Measurements from ENCODE around the gene DCAF15.
"Not testable (repeated sequence)": the region's sequence is repeated elsewhere in the genome, so short reads cannot be mapped to it uniquely, and the experiment has no call there.

DCAF15 gene

GRCh38 chr19:13959962-13960862 lies 7.9 kb downstream of the DCAF15 start:
- no peaks in the 10 kb centered on the region for H3K4me1 Mint-ChIP-seq
- ATAC-seq (peak; percentile 5), DNase-seq (peak; percentile 32)
- H3K36me3 Mint-ChIP-seq (ENCODE audit: low read depth), result peaks cover 17% of the 10 kb centered on the region
- H3K27me3 Mint-ChIP-seq, result no peaks in the 10 kb centered on the region
- no peaks in the 10 kb centered on the region for H3K9me3 Mint-ChIP-seq
- no peak overlapping the region for H3K4me3 Mint-ChIP-seq
- no peak overlapping the region for H3K27ac Mint-ChIP-seq

- H3K36me3 Mint-ChIP-seq (ENCODE audit: low read depth), result peaks cover 15% of the 10 kb centered on the region
- DNase-seq (no peak), ATAC-seq (no peak)
- no peaks in the 10 kb centered on the region for H3K9me3 Mint-ChIP-seq
- H3K27ac Mint-ChIP-seq, result no peak overlapping the region
- H3K27me3 Mint-ChIP-seq, result no peaks in the 10 kb centered on the region
- H3K4me3 Mint-ChIP-seq, result no peak overlapping the region
- H3K4me1 Mint-ChIP-seq, result no peaks in the 10 kb centered on the region
Measured at GRCh38 chr19:13960863-13961784, 8.8 kb downstream of the DCAF15 start.

- Mint-ChIP-seq H3K27ac (no peak overlapping the region), H3K36me3 (ENCODE audit: low read depth) (peaks cover 13% of the 10 kb centered on the region)
- no peak for ATAC-seq
Measured at GRCh38 chr19:13961826-13962698, 9.8 kb downstream of the DCAF15 start.

GRCh38 chr19:13962699-13963602 lies 10.6 kb downstream of the DCAF15 start:
- H3K4me1 Mint-ChIP-seq, result no peaks in the 10 kb centered on the region
- no peaks in the 10 kb centered on the region for H3K27me3 Mint-ChIP-seq
- H3K9me3 Mint-ChIP-seq, result no peaks in the 10 kb centered on the region
- DNase-seq (no peak), ATAC-seq (no peak)
- H3K4me3 Mint-ChIP-seq, result no peak overlapping the region
- H3K36me3 Mint-ChIP-seq (ENCODE audit: low read depth), result peaks cover 13% of the 10 kb centered on the region
- no peak overlapping the region for H3K27ac Mint-ChIP-seq

More at GRCh38 chr19:13961826-13962698, 9.8 kb downstream of the DCAF15 start:
- Mint-ChIP-seq H3K27me3 (no peaks in the 10 kb centered on the region), H3K9me3 (no peaks in the 10 kb centered on the region), H3K4me3 (no peak overlapping the region), H3K4me1 (no peaks in the 10 kb centered on the region)
- no peak for DNase-seq

GRCh38 chr19:13963603-13964105 lies 11.3 kb downstream of the DCAF15 start:
- no peak overlapping the region for H3K27ac Mint-ChIP-seq
- H3K9me3 Mint-ChIP-seq, result no peaks in the 10 kb centered on the region
- peaks cover 11% of the 10 kb centered on the region for H3K36me3 Mint-ChIP-seq (ENCODE audit: low read depth)
- no peaks in the 10 kb centered on the region for H3K27me3 Mint-ChIP-seq
- H3K4me1 Mint-ChIP-seq, result no peaks in the 10 kb centered on the region
- ATAC-seq, result no peak
- DNase-seq, result no peak
- no peak overlapping the region for H3K4me3 Mint-ChIP-seq

- no peak for DNase-seq
- H3K4me3 Mint-ChIP-seq, result no peak overlapping the region
- ATAC-seq, result no peak
- peaks cover 17% of the 10 kb centered on the region for H3K36me3 Mint-ChIP-seq (ENCODE audit: low read depth)
- no peaks in the 10 kb centered on the region for H3K4me1 Mint-ChIP-seq
- no peaks in the 10 kb centered on the region for H3K9me3 Mint-ChIP-seq
- H3K27ac Mint-ChIP-seq, result peak overlapping the region; percentile 48
- no peaks in the 10 kb centered on the region for H3K27me3 Mint-ChIP-seq
Measured at GRCh38 chr19:13964776-13965175, 12.5 kb downstream of the DCAF15 start.

GRCh38 chr19:13965377-13965896 lies 13.1 kb downstream of the DCAF15 start:
- no peaks in the 10 kb centered on the region for H3K4me1 Mint-ChIP-seq
- ATAC-seq, result no peak
- H3K36me3 Mint-ChIP-seq (ENCODE audit: low read depth), result peaks cover 17% of the 10 kb centered on the region

GRCh38 chr19:13965926-13966683 lies 13.8 kb downstream of the DCAF15 start:
- Mint-ChIP-seq H3K4me3 (no peak overlapping the region), H3K36me3 (ENCODE audit: low read depth) (peaks cover 15% of the 10 kb centered on the region), H3K27me3 (no peaks in the 10 kb centered on the region), H3K27ac (no peak overlapping the region), H3K4me1 (no peaks in the 10 kb centered on the region), H3K9me3 (no peaks in the 10 kb centered on the region)
- no peak for DNase-seq
- no peak for ATAC-seq

More at GRCh38 chr19:13965377-13965896, 13.1 kb downstream of the DCAF15 start:
- no peak overlapping the region for H3K27ac Mint-ChIP-seq
- H3K4me3 Mint-ChIP-seq, result no peak overlapping the region
- no peaks in the 10 kb centered on the region for H3K9me3 Mint-ChIP-seq
- no peaks in the 10 kb centered on the region for H3K27me3 Mint-ChIP-seq
- DNase-seq, result no peak

GRCh38 chr19:13966684-13967128 lies 14.4 kb downstream of the DCAF15 start:
- Mint-ChIP-seq H3K27me3 (no peaks in the 10 kb centered on the region), H3K4me1 (no peaks in the 10 kb centered on the region), H3K27ac (no peak overlapping the region), H3K36me3 (ENCODE audit: low read depth) (peaks cover 12% of the 10 kb centered on the region), H3K4me3 (no peak overlapping the region), H3K9me3 (no peaks in the 10 kb centered on the region)
- no peak for ATAC-seq
- DNase-seq, result no peak

- H3K4me3 Mint-ChIP-seq, ATAC-seq, H3K27ac Mint-ChIP-seq, H3K27me3 Mint-ChIP-seq, H3K4me1 Mint-ChIP-seq, H3K9me3 Mint-ChIP-seq, DNase-seq: not testable (repeated sequence)
- peaks cover 12% of the 10 kb centered on the region for H3K36me3 Mint-ChIP-seq (ENCODE audit: low read depth)
Measured at GRCh38 chr19:13967206-13967605, 14.9 kb downstream of the DCAF15 start.

- Mint-ChIP-seq H3K4me1 (no peaks in the 10 kb centered on the region), H3K36me3 (ENCODE audit: low read depth) (peaks cover 12% of the 10 kb centered on the region), H3K4me3 (no peak overlapping the region), H3K27ac (no peak overlapping the region), H3K9me3 (no peaks in the 10 kb centered on the region), H3K27me3 (no peaks in the 10 kb centered on the region)
- no peak for ATAC-seq
- no peak for DNase-seq
Measured at GRCh38 chr19:13968383-13968935, 16.1 kb downstream of the DCAF15 start.

GRCh38 chr19:13968999-13969398 lies 16.7 kb downstream of the DCAF15 start:
- no peak overlapping the region for H3K4me3 Mint-ChIP-seq
- H3K36me3 Mint-ChIP-seq (ENCODE audit: low read depth), result peaks cover 13% of the 10 kb centered on the region
- peaks cover 2% of the 10 kb centered on the region for H3K4me1 Mint-ChIP-seq
- ATAC-seq (no peak), DNase-seq (no peak)
- H3K27me3 Mint-ChIP-seq, result no peaks in the 10 kb centered on the region
- no peak overlapping the region for H3K27ac Mint-ChIP-seq
- no peaks in the 10 kb centered on the region for H3K9me3 Mint-ChIP-seq

All from activated naive CD8-positive, alpha-beta T cell treated with anti-CD3 and anti-CD28 coated beads, Interleukin-2, amount 50 U/mL, for 24 hours (primary cell).